KMS-11 (cell line): ENCODE measurements around the gene DSCAM.

Source experiments
- H2AFZ ChIP-seq: fragments of 200-600 bp; sonication (generic); 2 replicates; pipeline ENCODE4 v1.6.1; 2016; ENCODE audit warnings: antibody characterized with exemption, mixed run types, low read depth
- H3K27ac ChIP-seq: fragments of 200-600 bp; sonication (generic); 2 replicates; pipeline ENCODE4 v1.6.1; 2016; ENCODE audit warnings: mild to moderate bottlenecking, mixed run types
- H3K27me3 ChIP-seq: fragments of 200-600 bp; sonication (generic); 2 replicates; pipeline ENCODE4 v1.6.1; 2017; ENCODE audit warnings: mild to moderate bottlenecking, low read depth, mixed run types, moderate library complexity; ENCODE audit not compliant: insufficient read depth
- H3K36me3 ChIP-seq: fragments of 200-600 bp; sonication (generic); 2 replicates; pipeline ENCODE4 v1.6.1; 2017; ENCODE audit warnings: mild to moderate bottlenecking, mixed run types; ENCODE audit not compliant: insufficient read depth
- H3K4me1 ChIP-seq: fragments of 200-600 bp; sonication (generic); 2 replicates; pipeline ENCODE4 v1.6.1; 2016; ENCODE audit warnings: mild to moderate bottlenecking, low read depth, mixed run types; ENCODE audit not compliant: poor library complexity, severe bottlenecking
- H3K4me2 ChIP-seq: fragments of 200-600 bp; sonication (generic); 2 replicates; pipeline ENCODE4 v1.7.0; 2016; ENCODE audit warnings: mild to moderate bottlenecking, mixed run types
- H3K4me3 ChIP-seq: fragments of 200-600 bp; sonication (generic); IDR thresholded peaks from 2 replicates; pipeline ENCODE4 v1.6.1; 2017; ENCODE audit warnings: low read depth, low read length, mixed read lengths; ENCODE audit not compliant: insufficient read depth
- H3K79me2 ChIP-seq: fragments of 200-600 bp; sonication (generic); 2 replicates; pipeline ENCODE4 v1.6.1; 2016; ENCODE audit warnings: low read depth, mixed run types; ENCODE audit not compliant: insufficient read depth
- H3K9ac ChIP-seq: fragments of 200-600 bp; sonication (generic); 2 replicates; pipeline ENCODE4 v1.6.1; 2016; ENCODE audit warnings: mild to moderate bottlenecking, mixed run types
- H4K20me1 ChIP-seq: fragments of 200-600 bp; sonication (generic); 2 replicates; pipeline ENCODE4 v1.6.1; 2016; ENCODE audit warnings: mild to moderate bottlenecking, mixed run types; ENCODE audit not compliant: insufficient read depth
- CTCF ChIP-seq: fragments of 200-600 bp; sonication (generic); conservative IDR thresholded peaks from 2 replicates; pipeline ENCODE4 v1.6.1; 2017; ENCODE audit warnings: low read depth, mild to moderate bottlenecking, antibody characterized with exemption, low read length, moderate library complexity, mixed read lengths

The DSCAM gene

DNA sequence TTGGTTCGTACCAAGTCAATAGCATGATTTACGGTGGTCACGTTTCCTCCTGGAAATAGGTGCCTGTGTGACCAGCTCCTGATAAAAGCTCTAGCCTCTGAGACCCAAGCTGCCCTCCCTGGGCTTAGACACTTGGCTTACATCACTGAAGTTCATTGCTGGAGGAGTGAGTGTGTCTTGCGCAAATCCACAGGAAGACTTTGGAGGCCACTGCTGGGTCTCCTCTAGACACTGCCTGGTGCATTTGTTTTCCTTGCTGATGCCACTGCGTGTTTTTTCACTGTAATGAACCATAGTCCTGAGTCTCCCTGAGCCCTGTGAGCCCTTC is 230.6 kb downstream of the DSCAM start:
- Histone ChIP-seq H3K4me3 (no peak overlapping the region), H4K20me1 (no peaks in the 10 kb centered on the region)

GRCh38 chr21:40615505-40616376 is 231.2 kb downstream of the DSCAM start:
- no peak overlapping the region for H3K4me2 ChIP-seq
- no peak for TF ChIP-seq CTCF
- H3K36me3 ChIP-seq, result no peaks in the 10 kb centered on the region
- no peak overlapping the region for H3K27ac ChIP-seq
- no peak overlapping the region for H3K9ac ChIP-seq
- H4K20me1 ChIP-seq, result no peaks in the 10 kb centered on the region
- no peak overlapping the region for H2AFZ ChIP-seq
- no peaks in the 10 kb centered on the region for H3K79me2 ChIP-seq
- no peak overlapping the region for H3K4me3 ChIP-seq
- no peaks in the 10 kb centered on the region for H3K4me1 ChIP-seq
- H3K27me3 ChIP-seq, result no peaks in the 10 kb centered on the region

More for the DNA sequence above, 230.6 kb downstream of the DSCAM start:
- TF ChIP-seq CTCF, result no peak
- Histone ChIP-seq H3K4me1 (no peaks in the 10 kb centered on the region), H2AFZ (no peak overlapping the region), H3K79me2 (no peaks in the 10 kb centered on the region), H3K36me3 (no peaks in the 10 kb centered on the region), H3K27ac (no peak overlapping the region), H3K9ac (no peak overlapping the region), H3K4me2 (no peak overlapping the region), H3K27me3 (no peaks in the 10 kb centered on the region)

DNA sequence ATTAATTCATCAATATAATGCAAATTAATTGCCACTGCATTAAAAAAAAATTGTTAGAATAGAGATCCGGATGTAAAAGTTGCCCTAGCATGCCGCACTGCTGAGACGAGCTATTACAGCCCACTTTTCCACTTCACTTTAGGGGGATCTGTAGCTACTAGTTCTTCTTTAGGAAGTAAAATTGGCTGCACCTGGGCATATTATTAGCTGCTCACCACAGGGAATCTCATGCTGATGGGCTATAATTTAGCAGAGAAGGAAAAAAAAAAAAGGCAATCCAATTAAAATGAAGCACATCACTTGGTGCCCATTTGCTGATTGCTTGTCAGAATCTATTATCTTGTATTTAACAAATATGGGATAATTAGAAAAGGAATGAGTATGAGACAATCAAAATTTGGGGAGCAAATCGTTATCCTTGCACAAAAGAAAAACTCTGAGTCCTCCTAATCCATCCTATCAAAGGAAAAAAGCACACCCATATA is 233.4 kb downstream of the DSCAM start:
- Histone ChIP-seq H3K4me2 (no peak overlapping the region), H3K36me3 (no peaks in the 10 kb centered on the region), H3K9ac (no peak overlapping the region), H2AFZ (no peak overlapping the region), H3K4me3 (no peak overlapping the region), H3K79me2 (no peaks in the 10 kb centered on the region), H3K27me3 (no peaks in the 10 kb centered on the region), H3K27ac (no peak overlapping the region), H3K4me1 (no peaks in the 10 kb centered on the region), H4K20me1 (no peaks in the 10 kb centered on the region)
- TF ChIP-seq CTCF, result no peak

DNA sequence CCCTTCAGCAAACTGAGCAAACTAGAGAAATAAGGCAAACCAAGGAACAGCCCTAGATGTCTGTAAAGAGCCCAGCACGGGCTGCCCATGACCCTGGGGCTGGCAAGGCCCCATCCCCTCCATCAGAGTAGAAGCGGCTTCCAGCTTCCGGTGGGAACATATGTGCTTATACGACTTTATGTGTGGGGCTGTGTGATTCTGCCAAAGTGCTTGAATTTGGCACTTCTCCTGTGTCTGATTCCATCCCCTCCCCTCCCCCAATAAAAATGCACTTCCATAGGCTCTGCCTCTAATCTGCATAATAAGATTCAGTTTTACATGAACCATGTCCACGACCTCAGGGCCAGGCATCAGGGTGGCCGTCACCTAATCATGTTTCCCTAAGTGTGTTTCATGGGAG is 236.6 kb downstream of the DSCAM start:
- no peak for TF ChIP-seq CTCF
- Histone ChIP-seq H3K4me1 (no peaks in the 10 kb centered on the region), H3K79me2 (no peaks in the 10 kb centered on the region), H3K9ac (no peak overlapping the region), H4K20me1 (no peaks in the 10 kb centered on the region), H3K4me2 (no peak overlapping the region), H3K36me3 (no peaks in the 10 kb centered on the region), H3K27ac (no peak overlapping the region), H3K27me3 (no peaks in the 10 kb centered on the region), H3K4me3 (no peak overlapping the region), H2AFZ (no peak overlapping the region)
